GM23248 (cell line): ENCODE data around the gene THAP3. TPM values are rescaled to one million over a fixed set of nuclear protein-coding genes. Genes with fewer than 3 reads are reported as not detected.
"Not testable (repeated sequence)": the region's sequence is repeated elsewhere in the genome, so short reads cannot be mapped to it uniquely, and the experiment has no call there.

ENCODE experiments used
- DNase-seq: peaks from one replicate; pipeline ENCODE4 v3.0.0-alpha.2; 2015
- H2AFZ ChIP-seq: fragments of 200-600 bp; sonication (generic); 2 replicates; pipeline ENCODE4 v1.6.1; 2016; ENCODE audit warnings: antibody characterized with exemption
- H3F3A ChIP-seq: fragments of 200-600 bp; sonication (generic); 2 replicates; pipeline ENCODE4 v1.6.1; 2016; ENCODE audit warnings: mild to moderate bottlenecking, antibody characterized with exemption, mixed run types; ENCODE audit not compliant: insufficient read depth
- H3K27ac ChIP-seq: fragments of 200-600 bp; sonication (generic); 2 replicates; pipeline ENCODE4 v1.5.1; 2016; ENCODE audit warnings: mild to moderate bottlenecking
- H3K27me3 ChIP-seq: fragments of 200-600 bp; sonication (generic); replicated peaks from 2 replicates; pipeline ENCODE4 v1.6.1; 2016; ENCODE audit warnings: mild to moderate bottlenecking; ENCODE audit not compliant: insufficient read depth
- H3K36me3 ChIP-seq: fragments of 200-600 bp; sonication (generic); 2 replicates; pipeline ENCODE4 v1.6.1; 2016; ENCODE audit warnings: low read depth, mild to moderate bottlenecking
- H3K4me1 ChIP-seq: fragments of 200-600 bp; sonication (generic); 2 replicates; pipeline ENCODE4 v1.6.1; 2016; ENCODE audit warnings: mild to moderate bottlenecking; ENCODE audit not compliant: insufficient read depth
- H3K4me2 ChIP-seq: fragments of 200-600 bp; sonication (generic); one replicate; pipeline ENCODE4 v1.6.1; 2016; ENCODE audit warnings: mild to moderate bottlenecking; ENCODE audit not compliant: unreplicated experiment
- H3K4me3 ChIP-seq: fragments of 200-600 bp; sonication (generic); 2 replicates; pipeline ENCODE4 v1.5.1; 2016; ENCODE audit warnings: mild to moderate bottlenecking
- H3K79me2 ChIP-seq: fragments of 200-600 bp; sonication (generic); 2 replicates; pipeline ENCODE4 v1.6.1; 2016; ENCODE audit warnings: mild to moderate bottlenecking; ENCODE audit not compliant: insufficient read depth
- H3K9ac ChIP-seq: fragments of 200-600 bp; sonication (generic); 2 replicates; pipeline ENCODE4 v1.6.1; 2016; ENCODE audit warnings: mild to moderate bottlenecking
- H3K9me2 ChIP-seq: fragments of 200-600 bp; sonication (generic); 2 replicates; pipeline ENCODE4 v1.6.1; 2016; ENCODE audit warnings: mixed run types, mild to moderate bottlenecking, moderate library complexity; ENCODE audit not compliant: insufficient read depth
- H3K9me3 ChIP-seq: fragments of 200-600 bp; sonication (generic); one replicate; pipeline ENCODE4 v1.6.1; 2017; ENCODE audit warnings: low read depth
- H4K20me1 ChIP-seq: fragments of 200-600 bp; sonication (generic); 2 replicates; pipeline ENCODE4 v1.6.0; 2016; ENCODE audit not compliant: insufficient read depth
- EZH2 ChIP-seq: fragments of 200-600 bp; sonication (generic); IDR thresholded peaks from 2 replicates; pipeline ENCODE4 v1.6.1; 2018; ENCODE audit warnings: antibody characterized with exemption, mild to moderate bottlenecking; ENCODE audit not compliant: insufficient read depth, poor library complexity, severe bottlenecking
- EZH2phosphoT487 ChIP-seq: fragments of 200-600 bp; sonication (generic); IDR thresholded peaks from 2 replicates; pipeline ENCODE4 v1.6.1; 2018; ENCODE audit warnings: antibody characterized with exemption, moderate library complexity, mild to moderate bottlenecking, low read depth; ENCODE audit not compliant: insufficient read depth
- WGBS, 2 experiments: methylation state at CpG; one replicate each; pipeline ENCODE4 v1.1.6; 2015 to 2017; ENCODE audit warnings: low lambda C conversion rate in 2 of 2, low coverage in 1 of 2; ENCODE audit errors: missing lambda C conversion rate in 2 of 2; 5-methylcytosine and 5-hydroxymethylcytosine counted together
- in situ Hi-C: fragments of 300-500 bp; cut with MboI; formaldehyde crosslinking; loops from 2 replicates; pipeline ENCODE4 v1.15.0; 2020
- polyA plus RNA-seq: library from polyadenylated mRNA; unstranded; fragments of >200 nt; fragmentation: Nextera tagmentation; extraction: Ambion mirVana; gene quantifications from 2 replicates; pipeline ENCODE4 v1.2.1, GENCODE V29; 2016
- total RNA-seq: library from RNA; depleted of rRNA; stranded (reverse); fragments of >200 nt; shearing (Covaris generic); gene quantifications from 2 replicates; pipeline ENCODE4 v1.2.3, GENCODE V29; 2014

The THAP3 gene
- total and polyA plus RNA-seq, 2 experiments from 2014 or later, result 14.5 to 19.0 TPM

- 92 to 93% methylated on average over 7 of the region's 7 CpGs for WGBS, 2 experiments
- H3K9me2 ChIP-seq, result no peaks in the 10 kb centered on the region
- H3K27me3 ChIP-seq, result no peaks in the 10 kb centered on the region
- no peaks in the 10 kb centered on the region for H3F3A ChIP-seq
- no peak overlapping the region for H3K4me2 ChIP-seq
- no peaks in the 10 kb centered on the region for H3K9me3 ChIP-seq
- in situ Hi-C loops, result no loop called here
- H2AFZ ChIP-seq, result no peak overlapping the region
- no peak for DNase-seq
- H3K4me3 ChIP-seq, result no peak overlapping the region
- H3K9ac ChIP-seq, result no peak overlapping the region
- TF ChIP-seq EZH2, result no peak
- TF ChIP-seq EZH2phosphoT487, result no peak
- peaks cover 33% of the 10 kb centered on the region for H3K79me2 ChIP-seq
- no peak overlapping the region for H3K27ac ChIP-seq
- H4K20me1 ChIP-seq, result no peaks in the 10 kb centered on the region
- H3K36me3 ChIP-seq, result no peaks in the 10 kb centered on the region
- H3K4me1 ChIP-seq, result no peaks in the 10 kb centered on the region
Observed at GRCh38 chr1:6660415-6661049, 35.9 kb downstream of the THAP3 start.

GRCh38 chr1:6662468-6662867 is 37.8 kb downstream of the THAP3 start:
- H3K36me3 ChIP-seq, H3K27me3 ChIP-seq, H3F3A ChIP-seq, DNase-seq, H4K20me1 ChIP-seq, H2AFZ ChIP-seq, H3K4me1 ChIP-seq, H3K4me2 ChIP-seq, H3K4me3 ChIP-seq, H3K9me3 ChIP-seq, H3K27ac ChIP-seq, H3K9ac ChIP-seq, in situ Hi-C loops, H3K9me2 ChIP-seq: not testable (repeated sequence)
- H3K79me2 ChIP-seq, result peaks cover 30% of the 10 kb centered on the region
- 97% methylated on average over 7 of the region's 7 CpGs for whole genome bisulfite sequencing, 2 experiments

GRCh38 chr1:6666696-6667095 is 42.0 kb downstream of the THAP3 start:
- Histone ChIP-seq H3K9me2 (no peaks in the 10 kb centered on the region), H2AFZ (no peak overlapping the region), H3K4me1 (no peaks in the 10 kb centered on the region), H3K9ac (no peak overlapping the region), H3K27me3 (no peaks in the 10 kb centered on the region), H3K79me2 (peaks cover 24% of the 10 kb centered on the region), H3F3A (no peaks in the 10 kb centered on the region), H3K27ac (no peak overlapping the region), H3K4me3 (no peak overlapping the region), H3K4me2 (no peak overlapping the region), H3K9me3 (no peaks in the 10 kb centered on the region), H3K36me3 (peaks cover 3% of the 10 kb centered on the region; the same call in 1 of the 2 replicates), H4K20me1 (no peaks in the 10 kb centered on the region)
- no peak for TF ChIP-seq EZH2
- TF ChIP-seq EZH2phosphoT487, result no peak
- in situ Hi-C loops, result no loop called here
- DNase-seq, result no peak
- 95 to 96% methylated on average over 5 of the region's 5 CpGs for WGBS, 2 experiments

- no peaks in the 10 kb centered on the region for H3K4me1 ChIP-seq
- H2AFZ ChIP-seq, result no peak overlapping the region
- peaks cover 3% of the 10 kb centered on the region; the same call in 1 of the 2 replicates for H3K36me3 ChIP-seq
- no peaks in the 10 kb centered on the region for H3K9me2 ChIP-seq
- no peaks in the 10 kb centered on the region for H3K27me3 ChIP-seq
- H3K4me3 ChIP-seq, result no peak overlapping the region
- DNase-seq, result no peak
- no peak overlapping the region for H3K9ac ChIP-seq
- no peaks in the 10 kb centered on the region for H3K9me3 ChIP-seq
- in situ Hi-C loops, result no loop called here
- WGBS, 2 experiments, result 96 to 99% methylated on average over 6 of the region's 6 CpGs
- no peaks in the 10 kb centered on the region for H4K20me1 ChIP-seq
- no peaks in the 10 kb centered on the region for H3F3A ChIP-seq
- H3K79me2 ChIP-seq, result peaks cover 26% of the 10 kb centered on the region
- no peak overlapping the region for H3K4me2 ChIP-seq
- no peak for TF ChIP-seq EZH2phosphoT487
- TF ChIP-seq EZH2, result no peak
- H3K27ac ChIP-seq, result no peak overlapping the region
Observed at GRCh38 chr1:6667139-6667538, 42.5 kb downstream of the THAP3 start.

- Histone ChIP-seq H3F3A (no peaks in the 10 kb centered on the region), H3K27ac (no peak overlapping the region), H3K79me2 (peaks cover 17% of the 10 kb centered on the region; the same call in 1 of the 2 replicates), H3K9me3 (no peaks in the 10 kb centered on the region), H2AFZ (no peak overlapping the region), H3K4me1 (no peaks in the 10 kb centered on the region), H3K36me3 (peaks cover 3% of the 10 kb centered on the region; the same call in 1 of the 2 replicates), H3K27me3 (no peaks in the 10 kb centered on the region), H3K9me2 (no peaks in the 10 kb centered on the region), H3K9ac (no peak overlapping the region), H3K4me2 (no peak overlapping the region), H3K4me3 (no peak overlapping the region), H4K20me1 (no peaks in the 10 kb centered on the region)
- DNase-seq, result no peak
- WGBS, 2 experiments, result 99% methylated on average over 9 of the region's 9 CpGs
- no peak for TF ChIP-seq EZH2
- no peak for TF ChIP-seq EZH2phosphoT487
- in situ Hi-C loops, result no loop called here
Observed at GRCh38 chr1:6668503-6668902, 43.8 kb downstream of the THAP3 start.
